Measurements from ENCODE around the gene RFC4.

RFC4 gene

GRCh38 chr3:186754006-186754405, 52.3 kb downstream of the RFC4 start:
- no peak for TF ChIP-seq CTCF (IDR thresholded peaks at IDR 0.05; ENCODE audit: low read depth, low read length, missing control alignments)
- no peak overlapping the region for H3K4me3 ChIP-seq (ENCODE audit: low read depth, low read length)
- DNase-seq (ENCODE audit: low read depth), result no peak
- in situ Hi-C loops (cut with HindIII; ENCODE audit: low sequenced_read_pairs), result no loop called here

- no peak overlapping the region for H3K4me3 ChIP-seq (ENCODE audit: low read depth, low read length)
- TF ChIP-seq CTCF (IDR thresholded peaks at IDR 0.05; ENCODE audit: low read depth, low read length, missing control alignments), result no peak
- in situ Hi-C loops (cut with HindIII; ENCODE audit: low sequenced_read_pairs), result no loop called here
- no peak for DNase-seq (ENCODE audit: low read depth)
These were observed 54.8 kb downstream of the RFC4 start for GRCh38 chr3:186751480-186751879.

GRCh38 chr3:186750316-186750715, 56.0 kb downstream of the RFC4 start:
- no peak overlapping the region for H3K4me3 ChIP-seq (ENCODE audit: low read depth, low read length)
- DNase-seq (ENCODE audit: low read depth), result no peak
- in situ Hi-C loops (cut with HindIII; ENCODE audit: low sequenced_read_pairs), result no loop called here
- no peak for TF ChIP-seq CTCF (IDR thresholded peaks at IDR 0.05; ENCODE audit: low read depth, low read length, missing control alignments)

- DNase-seq (ENCODE audit: low read depth), result peak; percentile 3
- no peak overlapping the region for H3K4me3 ChIP-seq (ENCODE audit: low read depth, low read length)
- no peak for TF ChIP-seq CTCF (IDR thresholded peaks at IDR 0.05; ENCODE audit: low read depth, low read length, missing control alignments)
- in situ Hi-C loops (cut with HindIII; ENCODE audit: low sequenced_read_pairs), result no loop called here
These were observed 60.3 kb downstream of the RFC4 start for GRCh38 chr3:186746008-186746407.

GRCh38 chr3:186743666-186744065, 62.6 kb downstream of the RFC4 start:
- no peak for TF ChIP-seq CTCF (IDR thresholded peaks at IDR 0.05; ENCODE audit: low read depth, low read length, missing control alignments)
- in situ Hi-C loops (cut with HindIII; ENCODE audit: low sequenced_read_pairs), result no loop called here
- no peak for DNase-seq (ENCODE audit: low read depth)
- H3K4me3 ChIP-seq (ENCODE audit: low read depth, low read length), result no peak overlapping the region

- in situ Hi-C loops (cut with HindIII; ENCODE audit: low sequenced_read_pairs), result no loop called here
- H3K4me3 ChIP-seq (ENCODE audit: low read depth, low read length), result no peak overlapping the region
- no peak for DNase-seq (ENCODE audit: low read depth)
- no peak for TF ChIP-seq CTCF (IDR thresholded peaks at IDR 0.05; ENCODE audit: low read depth, low read length, missing control alignments)
These were observed 63.5 kb downstream of the RFC4 start for GRCh38 chr3:186742618-186743380.
